Endometrial microvascular endothelial cells (primary cell): ENCODE measurements around the gene CDH4. TPM values are rescaled to one million over a fixed set of nuclear protein-coding genes. Genes with fewer than 3 reads are reported as not detected.

Experiments used
- in situ Hi-C: cut with HindIII; loops from 2 replicates; pipeline ENCODE4 v1.10.0; 2017; ENCODE audit warnings: low sequenced_read_pairs, low pct_unique_long_range_greater_than_20kb; ENCODE audit errors: inconsistent ontology term
- total RNA-seq: library from RNA; depleted of rRNA; stranded (reverse); fragments of >200 nt; gene quantifications from one replicate; pipeline ENCODE4 v1.2.3, GENCODE V29; 2015; ENCODE audit errors: inconsistent ontology term

CDH4 gene
- total RNA-seq, 1 donor from 2014 or later: 31.2 TPM

DNA sequence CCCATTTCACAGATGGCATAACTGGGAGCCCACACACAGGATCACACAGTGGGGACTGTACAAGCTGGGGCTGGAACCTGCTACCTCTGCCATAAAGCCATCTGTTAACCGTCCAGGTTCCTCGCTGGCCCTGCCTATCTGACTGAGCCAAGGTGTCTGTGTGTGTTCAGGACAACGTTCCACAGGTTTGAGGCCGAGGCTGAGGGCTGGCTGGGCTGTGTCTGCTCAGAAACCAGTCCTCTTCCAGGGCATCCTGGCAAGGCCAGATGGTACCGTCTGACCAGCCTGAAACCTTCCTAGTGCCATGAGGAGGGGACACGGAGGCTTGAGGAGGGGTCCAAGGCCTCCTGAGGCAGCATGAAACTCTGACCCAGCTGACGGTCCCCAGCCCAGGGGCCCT is 663.0 kb downstream of the CDH4 start:
- in situ Hi-C loops: no loop called here

DNA sequence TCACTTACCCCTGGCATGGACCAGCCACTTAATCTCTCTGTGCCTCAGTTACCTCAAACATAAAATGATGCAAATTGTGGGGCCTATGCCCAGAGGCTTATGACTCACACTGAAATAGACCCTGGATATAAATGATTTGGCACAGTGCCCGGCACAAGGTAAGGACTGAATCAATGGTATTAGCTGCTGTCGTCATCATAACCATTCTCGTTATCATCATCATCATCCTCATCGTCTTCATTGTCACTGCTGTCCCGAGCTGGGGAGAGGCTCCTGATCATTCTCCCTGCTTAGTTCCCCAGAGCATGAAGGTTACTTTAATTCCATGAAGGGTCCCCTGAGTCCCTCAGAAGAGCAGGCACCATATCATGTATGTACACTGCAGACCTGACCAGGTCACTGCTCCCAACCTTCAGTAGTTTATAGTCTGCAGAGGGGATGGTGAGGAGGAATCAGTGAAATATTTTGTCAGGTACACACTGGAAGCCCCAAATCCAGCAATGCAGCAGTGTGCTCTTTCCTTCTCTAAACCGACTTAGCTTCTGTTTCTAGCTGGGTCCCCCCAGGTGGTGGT is 664.3 kb downstream of the CDH4 start:
- in situ Hi-C loops: no loop called here

DNA sequence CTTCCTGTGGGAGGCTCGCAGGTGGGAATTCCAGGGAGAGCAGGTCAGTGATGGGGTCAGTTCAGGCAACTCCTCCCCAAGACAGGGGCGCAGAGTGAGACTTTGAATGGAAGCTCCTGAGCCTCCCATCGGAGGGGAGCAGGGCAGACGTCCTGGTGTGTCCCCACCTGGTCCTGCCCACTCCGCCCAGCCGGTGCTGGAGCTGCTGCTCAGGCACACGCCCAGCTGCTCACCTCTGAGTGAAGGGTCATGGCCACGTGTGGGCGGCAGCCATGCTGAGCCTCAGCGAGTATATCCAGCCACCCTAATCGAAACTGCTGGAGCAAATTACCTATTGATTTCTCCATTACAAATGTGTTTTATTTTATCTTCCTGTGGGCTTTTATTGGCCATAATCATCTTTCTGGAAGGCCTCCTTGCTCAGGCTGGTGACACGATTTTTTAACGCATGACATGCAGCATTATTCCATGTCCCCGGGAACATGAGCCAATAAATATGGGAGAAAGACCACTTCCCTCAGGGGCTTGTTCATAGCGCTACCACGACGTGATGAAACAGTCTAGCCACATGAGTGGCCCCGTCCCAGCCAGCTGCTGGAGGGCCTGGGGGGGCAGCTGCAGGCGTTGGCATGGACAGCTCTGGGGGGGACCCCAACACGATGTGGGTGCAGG is 665.5 kb downstream of the CDH4 start:
- in situ Hi-C loops: no loop called here

DNA sequence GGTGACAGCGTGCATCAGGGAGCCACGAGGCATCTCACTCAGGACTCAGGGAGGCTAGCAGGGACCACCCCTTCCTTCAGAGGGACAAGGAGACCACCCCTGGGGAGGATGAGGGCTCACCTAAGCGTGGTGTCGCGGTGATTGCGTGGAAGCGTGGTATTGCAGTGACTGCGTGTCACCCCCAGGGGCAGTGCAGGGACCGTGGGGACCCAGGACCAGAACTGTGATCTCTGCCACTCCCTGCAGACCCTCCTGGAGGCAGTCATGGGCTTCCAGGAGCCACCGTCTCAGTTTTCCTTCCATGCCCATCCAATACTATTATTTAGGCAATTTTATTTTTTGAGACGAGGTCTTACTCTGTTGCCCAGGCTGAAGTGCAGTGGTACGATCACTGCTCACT is 666.5 kb downstream of the CDH4 start:
- in situ Hi-C loops: no loop called here

DNA sequence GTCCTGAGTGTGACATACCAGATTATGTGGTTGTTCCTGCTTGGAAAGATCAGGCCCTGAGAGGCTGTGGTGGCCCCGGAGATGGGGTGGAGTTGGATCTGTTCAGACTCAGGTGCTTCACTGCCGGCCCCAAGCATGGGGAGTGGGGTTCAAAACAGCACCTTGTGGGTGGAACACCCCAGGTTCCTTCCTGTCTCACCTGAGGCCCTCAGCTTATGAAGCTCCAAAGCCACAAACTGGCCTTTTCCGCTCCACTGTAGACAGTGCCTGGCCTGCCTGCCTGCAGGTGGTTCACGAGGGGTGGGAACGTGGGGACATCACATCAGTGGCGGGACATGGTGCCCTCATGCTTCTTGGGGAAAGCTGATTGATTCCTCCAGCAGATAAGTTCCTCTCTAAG is 667.2 kb downstream of the CDH4 start:
- in situ Hi-C loops: no loop called here

DNA sequence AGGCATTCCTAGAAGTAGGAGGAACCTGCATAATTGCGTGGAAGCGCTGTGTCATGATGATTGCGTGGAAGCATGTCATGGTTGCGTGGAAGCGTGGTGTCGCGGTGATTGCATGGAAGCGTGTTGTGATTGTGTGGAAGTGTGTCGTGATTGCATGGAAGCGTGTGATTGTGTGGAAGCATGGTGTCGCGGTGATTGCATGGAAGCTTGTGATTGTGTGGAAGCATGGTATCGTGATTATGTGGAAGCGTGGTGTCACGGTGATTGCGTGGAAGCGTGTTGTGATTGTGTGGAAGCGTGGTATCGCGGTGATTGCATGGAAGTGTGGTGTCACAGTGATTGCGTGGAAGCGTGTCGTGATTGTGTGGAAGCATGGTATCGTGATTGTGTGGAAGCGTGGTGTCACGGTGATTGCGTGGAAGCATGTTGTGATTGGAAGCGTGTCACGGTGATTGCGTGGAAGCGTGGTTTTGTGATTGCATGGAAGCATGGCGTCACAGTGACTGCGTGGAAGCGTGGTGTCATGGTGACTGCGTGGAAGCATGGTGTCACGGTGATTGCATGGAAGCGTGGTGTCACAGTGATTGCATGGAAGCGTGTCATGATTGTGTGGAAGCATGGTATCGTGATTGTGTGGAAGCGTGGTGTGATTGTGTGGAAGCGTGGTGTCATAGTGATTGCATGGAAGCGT is 667.8 kb downstream of the CDH4 start:
- in situ Hi-C loops: no loop called here

DNA sequence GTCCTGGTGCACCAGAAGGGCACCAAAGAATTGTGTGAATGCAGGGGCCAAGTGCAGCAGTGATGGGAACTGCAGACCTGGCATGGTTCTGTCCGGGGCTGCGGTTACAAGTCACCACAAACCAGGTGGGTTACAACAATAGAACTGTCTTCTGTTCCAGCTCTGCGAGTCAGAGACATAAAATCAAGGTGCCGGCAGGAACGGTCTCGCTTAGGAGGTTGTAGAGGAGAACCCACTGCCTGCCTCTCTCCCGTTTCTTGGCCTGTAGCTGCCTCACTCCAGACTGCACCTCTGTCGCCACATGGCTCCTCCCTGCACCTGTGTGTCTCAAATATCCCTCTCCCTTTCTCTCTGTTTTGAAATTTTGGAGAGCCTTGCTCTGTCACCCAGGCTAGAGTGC is 670.4 kb downstream of the CDH4 start:
- in situ Hi-C loops: no loop called here

DNA sequence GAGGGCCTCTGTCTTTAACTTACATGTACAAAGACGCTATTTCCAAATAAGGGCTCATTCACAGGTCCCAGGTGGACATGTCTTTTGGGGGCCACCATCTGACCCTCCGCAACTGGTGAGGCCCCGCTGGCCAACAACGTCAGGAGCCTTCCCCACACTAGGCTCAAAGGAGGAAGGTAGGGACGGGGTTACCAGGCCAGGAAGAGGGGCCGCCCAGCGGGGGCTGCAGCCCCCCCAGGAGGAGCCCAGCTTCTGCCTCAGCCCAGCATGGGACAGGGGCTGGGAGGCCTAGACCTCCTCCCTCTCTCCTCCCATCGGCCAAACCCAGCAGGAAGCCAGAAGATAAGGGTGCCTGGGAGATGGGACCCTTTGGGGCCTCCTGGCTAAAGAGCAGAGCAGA is 670.9 kb downstream of the CDH4 start:
- in situ Hi-C loops: no loop called here

DNA sequence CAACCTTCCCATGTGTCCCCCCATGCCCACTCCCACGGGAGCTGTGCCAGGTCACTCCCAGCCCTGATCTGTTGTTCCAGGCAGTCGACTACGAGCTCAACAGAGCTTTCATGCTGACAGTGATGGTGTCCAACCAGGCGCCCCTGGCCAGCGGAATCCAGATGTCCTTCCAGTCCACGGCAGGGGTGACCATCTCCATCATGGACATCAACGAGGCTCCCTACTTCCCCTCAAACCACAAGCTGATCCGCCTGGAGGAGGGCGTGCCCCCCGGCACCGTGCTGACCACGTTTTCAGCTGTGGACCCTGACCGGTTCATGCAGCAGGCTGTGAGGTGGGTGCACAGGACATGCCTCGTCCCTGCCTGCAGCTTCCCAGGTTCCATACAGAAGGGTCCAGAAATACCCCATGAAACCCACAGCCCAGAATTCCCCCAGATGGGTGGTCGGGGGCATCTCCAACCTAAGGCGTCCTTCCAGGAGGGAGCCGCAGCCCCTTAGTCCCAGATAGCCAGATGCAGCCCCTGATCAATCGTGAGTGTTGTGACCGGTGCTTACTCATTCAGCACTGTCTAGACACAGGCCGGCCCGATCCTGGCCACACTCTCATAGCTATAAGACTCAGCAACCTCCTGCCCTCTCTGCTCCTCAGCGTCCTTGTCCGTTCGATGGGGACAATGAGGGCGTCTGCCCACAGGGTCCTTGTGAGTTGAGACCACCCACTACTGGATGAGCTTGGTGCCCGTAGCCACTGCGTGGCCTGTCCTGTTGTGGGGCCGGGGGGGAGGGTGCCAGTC is 671.5 kb downstream of the CDH4 start:
- in situ Hi-C loops: no loop called here

DNA sequence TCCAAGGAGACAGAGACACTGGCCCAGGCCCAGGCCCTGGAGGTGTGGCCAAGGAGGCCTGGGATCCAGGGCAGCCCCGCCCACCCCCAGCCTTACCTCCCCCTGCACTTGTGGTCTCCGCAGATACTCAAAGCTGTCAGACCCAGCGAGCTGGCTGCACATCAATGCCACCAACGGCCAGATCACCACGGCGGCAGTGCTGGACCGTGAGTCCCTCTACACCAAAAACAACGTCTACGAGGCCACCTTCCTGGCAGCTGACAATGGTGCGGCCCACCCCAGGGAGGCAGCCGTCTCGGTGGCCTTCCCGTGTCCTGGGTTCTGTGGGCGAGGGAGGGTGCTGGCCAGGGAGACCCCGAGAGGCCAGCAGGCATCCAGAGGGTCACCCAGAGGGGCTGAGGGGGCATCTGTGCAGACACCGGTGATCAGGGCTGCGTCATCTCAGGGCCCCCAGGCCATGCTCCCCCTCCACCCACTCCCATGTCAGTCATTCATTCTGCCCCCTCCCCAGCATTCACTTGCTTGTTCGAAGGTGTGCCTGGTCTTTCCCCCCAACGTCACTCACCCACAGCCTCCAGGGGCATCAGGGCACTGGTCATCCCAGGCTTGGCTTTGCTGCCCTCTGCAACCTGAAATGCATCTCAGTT is 672.3 kb downstream of the CDH4 start:
- in situ Hi-C loops: no loop called here

DNA sequence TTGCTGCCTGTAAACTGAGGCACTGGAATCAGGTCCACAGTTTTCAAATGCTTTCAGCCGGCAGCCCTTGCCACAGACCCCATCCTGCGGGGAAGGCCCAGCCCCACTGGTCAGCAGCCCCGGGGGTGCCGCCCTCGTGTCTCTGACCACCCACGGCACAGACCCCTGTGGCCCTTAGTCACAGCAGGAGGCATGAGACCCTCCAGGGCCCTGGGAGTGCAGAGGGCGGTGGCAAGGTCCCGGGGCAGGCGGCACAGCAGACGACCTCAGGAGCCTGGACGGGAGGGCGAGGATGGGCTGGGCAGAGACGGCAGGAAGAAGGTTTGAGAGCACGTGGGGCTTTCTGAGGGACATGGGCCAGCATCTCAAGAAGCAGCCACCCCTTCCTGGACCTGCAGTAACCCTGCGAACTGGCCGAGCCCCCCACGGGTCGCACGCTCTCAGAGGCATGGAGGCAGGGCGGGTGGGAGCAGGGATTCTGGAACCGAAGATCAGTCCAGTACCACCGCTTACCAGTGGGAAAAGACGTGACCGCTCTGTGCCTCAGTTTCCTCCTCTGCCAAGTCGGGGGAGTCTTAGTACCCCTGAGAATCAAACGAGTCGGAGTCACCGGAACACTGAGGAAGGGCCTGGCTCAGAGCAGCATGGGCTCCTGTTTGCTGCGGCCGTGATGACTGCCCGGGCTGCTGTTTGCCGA is 672.9 kb downstream of the CDH4 start:
- in situ Hi-C loops: no loop called here

DNA sequence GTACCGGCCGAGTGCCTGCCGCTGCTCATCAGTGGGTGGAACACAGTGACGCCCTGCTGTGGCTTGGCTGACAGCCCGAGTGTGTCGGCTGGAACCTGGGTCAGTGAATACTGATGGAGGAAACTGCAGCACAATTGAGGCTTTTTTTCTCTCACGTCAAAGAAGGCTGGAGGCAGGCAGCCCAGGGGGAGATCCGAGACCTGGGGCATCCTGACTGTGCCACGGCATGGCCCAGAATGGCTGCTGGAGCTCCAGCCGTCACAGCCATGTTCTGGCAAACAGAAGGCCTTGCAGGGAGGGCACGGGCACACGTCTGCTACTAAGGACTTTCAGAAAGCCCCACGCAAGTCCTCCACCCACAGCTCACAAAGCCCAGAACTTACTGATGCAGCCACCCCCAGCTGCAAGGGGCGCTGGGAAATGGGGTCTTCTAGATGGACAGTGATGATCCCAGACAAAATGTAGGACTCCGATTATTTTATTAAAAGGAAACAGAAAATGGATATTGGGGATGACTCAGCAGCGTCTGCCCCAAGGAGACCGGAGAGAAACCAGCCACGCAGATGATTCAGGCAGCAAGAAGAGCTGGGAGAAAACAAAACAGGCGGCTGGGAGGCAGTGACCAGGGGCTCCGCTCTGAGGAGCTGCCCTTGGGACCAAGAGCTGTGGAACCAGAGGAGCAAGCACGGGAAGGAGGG is 673.6 kb downstream of the CDH4 start:
- in situ Hi-C loops: no loop called here

DNA sequence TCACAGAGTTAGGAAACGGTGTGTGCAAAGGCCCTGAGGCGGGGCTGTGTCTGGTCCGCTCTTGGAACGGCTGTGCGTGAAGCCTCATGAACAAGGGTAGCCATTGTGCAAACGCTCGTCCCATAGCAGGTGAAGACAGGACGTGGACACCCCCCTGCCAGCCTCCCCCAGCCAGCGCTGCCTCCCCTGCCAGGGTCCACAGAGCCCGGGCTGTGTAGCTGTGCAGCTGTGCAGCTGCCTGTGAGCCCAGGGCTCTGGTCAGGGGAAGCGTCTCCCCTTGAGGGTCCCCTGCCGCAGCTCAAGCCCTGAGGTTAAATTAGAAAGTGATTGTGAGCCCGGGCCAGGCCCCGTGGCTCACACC is 674.2 kb downstream of the CDH4 start:
- in situ Hi-C loops: no loop called here

DNA sequence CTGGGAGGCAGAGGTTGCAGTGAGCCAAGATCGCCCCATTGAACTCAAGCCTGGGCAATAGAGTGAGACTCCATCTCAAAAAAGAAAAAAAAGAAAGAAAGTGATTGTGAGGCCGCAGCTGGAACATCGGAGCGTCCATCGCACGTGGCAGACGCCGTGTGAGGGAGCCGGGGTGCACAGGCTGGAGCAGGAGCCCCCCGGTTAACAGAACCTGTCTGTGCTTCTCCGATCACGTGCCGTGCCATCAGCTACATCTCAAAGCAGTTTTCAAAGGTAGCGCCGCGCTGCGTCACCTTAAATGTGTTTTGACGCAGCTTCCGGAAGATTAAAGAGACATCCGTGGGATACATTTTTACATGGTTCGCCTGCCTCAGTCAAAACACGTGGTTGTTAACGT is 674.7 kb downstream of the CDH4 start:
- in situ Hi-C loops: no loop called here

DNA sequence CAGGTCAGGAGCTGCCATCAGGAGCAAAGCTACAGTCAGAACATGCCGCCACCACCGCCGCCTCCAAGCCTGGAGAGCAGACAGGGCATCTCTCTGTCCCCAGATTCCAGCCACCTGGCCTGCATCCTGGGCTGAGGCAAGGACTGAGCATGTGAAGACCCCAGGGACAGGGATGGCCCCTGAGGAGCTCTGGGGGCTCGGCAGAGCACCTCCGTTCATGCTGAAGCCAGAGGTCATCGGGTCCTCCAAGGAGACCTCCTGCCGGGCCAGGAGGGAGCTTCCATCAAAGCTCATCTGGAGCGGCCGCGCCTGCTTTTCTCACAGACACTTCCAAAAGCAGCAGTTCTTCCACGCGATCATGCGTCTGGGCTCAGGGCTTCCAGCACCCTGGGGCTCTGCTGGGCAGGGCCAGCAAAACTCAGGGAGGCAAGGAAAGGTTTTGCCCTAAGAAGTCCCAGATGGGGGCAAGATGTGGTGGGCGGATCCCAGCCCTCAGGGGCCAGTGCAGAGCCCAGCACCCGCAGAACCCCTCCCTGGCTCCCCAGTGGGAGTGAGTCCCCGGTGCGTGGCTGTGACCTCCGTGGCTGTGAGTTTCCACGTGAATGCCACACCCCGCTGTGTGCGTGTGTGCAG is 675.2 kb downstream of the CDH4 start:
- in situ Hi-C loops: no loop called here

DNA sequence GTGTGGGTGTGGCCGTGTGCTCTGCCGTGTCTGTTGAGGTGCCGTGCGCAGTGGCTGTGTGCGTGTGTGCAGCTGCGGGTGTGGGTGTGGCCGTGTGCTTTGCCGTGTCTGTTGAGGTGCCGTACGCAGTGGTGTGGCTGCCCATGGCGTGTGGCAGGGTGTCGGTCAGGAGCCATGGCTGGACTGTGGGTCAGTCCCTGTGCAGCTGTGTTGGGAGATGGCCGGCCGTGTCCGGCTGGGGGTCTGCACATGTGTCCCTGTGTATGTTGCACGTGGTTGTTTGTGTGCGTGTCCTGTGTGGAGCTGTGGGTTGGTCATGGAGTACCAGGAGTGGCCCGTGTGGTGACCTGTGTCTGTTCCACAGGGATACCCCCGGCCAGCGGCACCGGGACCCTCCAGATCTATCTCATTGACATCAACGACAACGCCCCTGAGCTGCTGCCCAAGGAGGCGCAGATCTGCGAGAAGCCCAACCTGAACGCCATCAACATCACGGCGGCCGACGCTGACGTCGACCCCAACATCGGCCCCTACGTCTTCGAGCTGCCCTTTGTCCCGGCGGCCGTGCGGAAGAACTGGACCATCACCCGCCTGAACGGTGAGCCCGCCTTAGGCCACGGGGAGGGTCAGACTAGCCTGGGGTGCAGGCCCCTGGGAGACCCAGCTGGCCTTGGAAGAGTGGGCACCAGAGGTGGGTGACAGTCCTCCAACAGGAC is 675.9 kb downstream of the CDH4 start:
- in situ Hi-C loops: no loop called here

DNA sequence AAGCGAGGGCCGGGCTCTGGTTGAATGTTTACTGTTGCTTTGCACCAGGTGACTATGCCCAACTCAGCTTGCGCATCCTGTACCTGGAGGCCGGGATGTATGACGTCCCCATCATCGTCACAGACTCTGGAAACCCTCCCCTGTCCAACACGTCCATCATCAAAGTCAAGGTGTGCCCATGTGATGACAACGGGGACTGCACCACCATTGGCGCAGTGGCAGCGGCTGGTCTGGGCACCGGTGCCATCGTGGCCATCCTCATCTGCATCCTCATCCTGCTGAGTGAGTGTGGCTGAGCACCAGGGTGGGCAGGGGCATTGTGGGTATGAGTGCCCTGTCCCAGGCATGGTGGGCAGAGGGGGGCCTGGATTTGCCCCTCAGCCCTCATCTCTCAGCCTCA is 677.5 kb downstream of the CDH4 start:
- in situ Hi-C loops: no loop called here
